H9 (cell line): ENCODE results near the gene OCIAD1. TPM values are rescaled to one million over a fixed set of nuclear protein-coding genes. Genes with fewer than 3 reads are reported as not detected.

Experiments used
- DNase-seq: peaks from one replicate; pipeline ENCODE4 v3.0.0-alpha.2; 2017
- H2AFZ ChIP-seq: one replicate; pipeline ENCODE4 v1.6.1; 2013; ENCODE audit warnings: mild to moderate bottlenecking, low read length, control low read depth, moderate library complexity
- H2AK5ac ChIP-seq: 2 replicates; pipeline ENCODE4 v1.6.1; 2013; ENCODE audit warnings: low read length, control low read depth, mixed read lengths; ENCODE audit not compliant: insufficient read length
- H2BK120ac ChIP-seq: one replicate; pipeline ENCODE4 v1.6.1; 2013; ENCODE audit warnings: low read depth, mild to moderate bottlenecking, low read length, control low read depth, inconsistent platforms; ENCODE audit not compliant: poor library complexity, severe bottlenecking
- H2BK12ac ChIP-seq: 2 replicates; pipeline ENCODE4 v1.6.1; 2013; ENCODE audit warnings: low read length, control low read depth, mixed read lengths, low read depth; ENCODE audit not compliant: insufficient read length
- H2BK15ac ChIP-seq: 2 replicates; pipeline ENCODE4 v1.6.1; 2013; ENCODE audit warnings: low read depth, low read length, control low read depth
- H2BK20ac ChIP-seq: one replicate; pipeline ENCODE4 v1.6.1; 2013; ENCODE audit warnings: low read depth, mild to moderate bottlenecking, low read length, control low read depth, inconsistent platforms; ENCODE audit not compliant: poor library complexity, severe bottlenecking
- H2BK5ac ChIP-seq: 2 replicates; pipeline ENCODE4 v1.6.1; 2013; ENCODE audit warnings: low read length, control low read depth, mixed read lengths; ENCODE audit not compliant: insufficient read length
- H3K14ac ChIP-seq: 2 replicates; pipeline ENCODE4 v1.6.1; 2013; ENCODE audit warnings: low read length, control low read depth; ENCODE audit not compliant: insufficient read depth
- H3K18ac ChIP-seq: 2 replicates; pipeline ENCODE4 v1.6.1; 2013; ENCODE audit warnings: low read depth, mild to moderate bottlenecking, mixed read lengths, low read length, control low read depth; ENCODE audit not compliant: insufficient read length
- H3K23ac ChIP-seq: 2 replicates; pipeline ENCODE4 v1.6.1; 2013; ENCODE audit warnings: low read length, control low read depth, mixed read lengths, low read depth; ENCODE audit not compliant: insufficient read length
- H3K23me2 ChIP-seq: 2 replicates; pipeline ENCODE4 v1.6.1; 2013; ENCODE audit warnings: low read depth, mild to moderate bottlenecking, mixed read lengths, low read length, control low read depth; ENCODE audit not compliant: insufficient read length, poor library complexity, severe bottlenecking
- H3K27ac ChIP-seq: 2 replicates; pipeline ENCODE4 v1.5.1; 2013; ENCODE audit warnings: low read length, control low read depth, mixed read lengths, low read depth; ENCODE audit not compliant: insufficient read length
- H3K27me3 ChIP-seq: 2 replicates; pipeline ENCODE4 v1.6.1; 2013; ENCODE audit warnings: low read length, control low read depth, inconsistent platforms; ENCODE audit not compliant: insufficient read depth
- H3K4ac ChIP-seq: 2 replicates; pipeline ENCODE4 v1.6.1; 2013; ENCODE audit warnings: low read depth, mild to moderate bottlenecking, control low read depth, inconsistent platforms, low read length, moderate library complexity
- H3K4me1 ChIP-seq: 2 replicates; pipeline ENCODE4 v1.6.1; 2013; ENCODE audit warnings: low read length, control low read depth, inconsistent platforms; ENCODE audit not compliant: insufficient read depth
- H3K4me2 ChIP-seq: 2 replicates; pipeline ENCODE4 v1.6.1; 2013; ENCODE audit warnings: low read length, control low read depth, mixed read lengths; ENCODE audit not compliant: insufficient read length, insufficient read depth
- H3K56ac ChIP-seq: 2 replicates; pipeline ENCODE4 v1.6.1; 2013; ENCODE audit warnings: low read depth, mild to moderate bottlenecking, mixed read lengths, low read length, control low read depth; ENCODE audit not compliant: insufficient read length
- H3K79me1 ChIP-seq: 2 replicates; pipeline ENCODE4 v1.6.1; 2013; ENCODE audit warnings: low read depth, mild to moderate bottlenecking, moderate library complexity, low read length, control low read depth, inconsistent platforms; ENCODE audit not compliant: insufficient read depth, poor library complexity, severe bottlenecking
- H3K79me2 ChIP-seq: 2 replicates; pipeline ENCODE4 v1.6.1; 2013; ENCODE audit warnings: low read length, control low read depth, inconsistent platforms; ENCODE audit not compliant: insufficient read depth
- H3K9ac ChIP-seq: 2 replicates; pipeline ENCODE4 v1.6.1; 2013; ENCODE audit warnings: low read length, control low read depth, mixed read lengths; ENCODE audit not compliant: insufficient read length; ENCODE audit errors: extremely low read depth
- H3K9me3 ChIP-seq: one replicate; pipeline ENCODE4 v1.6.1; 2013; ENCODE audit warnings: low read depth, low read length, inconsistent platforms; ENCODE audit not compliant: control insufficient read depth
- H3T11ph ChIP-seq: one replicate; pipeline ENCODE4 v1.6.1; 2013; ENCODE audit warnings: mild to moderate bottlenecking, low read length, control low read depth, inconsistent platforms
- H4K20me1 ChIP-seq: one replicate; pipeline ENCODE4 v1.6.1; 2013; ENCODE audit not compliant: control insufficient read depth, insufficient read length, insufficient read depth
- H4K5ac ChIP-seq: 2 replicates; pipeline ENCODE4 v1.6.1; 2013; ENCODE audit warnings: low read depth, mild to moderate bottlenecking, mixed read lengths, low read length, control low read depth; ENCODE audit not compliant: insufficient read length
- H4K8ac ChIP-seq: replicated peaks from 2 replicates; pipeline ENCODE4 v1.6.1; 2013; ENCODE audit warnings: low read length, control low read depth, mixed read lengths, low read depth; ENCODE audit not compliant: insufficient read length
- H4K91ac ChIP-seq: 2 replicates; pipeline ENCODE4 v1.6.1; 2013; ENCODE audit warnings: low read depth, mild to moderate bottlenecking, moderate library complexity, mixed read lengths, low read length, control low read depth; ENCODE audit not compliant: insufficient read length
- H3K27ac Mint-ChIP-seq, 3 experiments: 2 replicates in 2 of 3; 3 replicates in 1 of 3; pipeline ENCODE4 v1.8.0; 2020 to 2021; ENCODE audit warnings: mixed read lengths in 3 of 3, mild to moderate bottlenecking in 1 of 3, moderate library complexity in 1 of 3
- H3K27me3 Mint-ChIP-seq: 2 replicates; pipeline ENCODE4 v1.8.0; 2021; ENCODE audit warnings: low read depth, mild to moderate bottlenecking, moderate library complexity, mixed read lengths
- H3K36me3 Mint-ChIP-seq, 3 experiments: 2 replicates in 2 of 3; 3 replicates in 1 of 3; pipeline ENCODE4 v1.8.0; 2020 to 2021; ENCODE audit warnings: low read depth in 3 of 3, mixed read lengths in 3 of 3; ENCODE audit not compliant: insufficient read depth in 1 of 3
- H3K4me1 Mint-ChIP-seq, 2 experiments: 2 replicates each; pipeline ENCODE4 v1.8.0; 2020; ENCODE audit warnings: mixed read lengths in 2 of 2
- H3K4me3 Mint-ChIP-seq, 2 experiments: 2 replicates in 1 of 2; 3 replicates in 1 of 2; pipeline ENCODE4 v1.8.0; 2020 to 2021; ENCODE audit warnings: mild to moderate bottlenecking in 2 of 2, mixed read lengths in 2 of 2, moderate library complexity in 1 of 2
- H3K9me3 Mint-ChIP-seq, 2 experiments: 2 replicates in 1 of 2; 3 replicates in 1 of 2; pipeline ENCODE4 v1.8.0; 2020; ENCODE audit warnings: mild to moderate bottlenecking in 2 of 2, mixed read lengths in 2 of 2, moderate library complexity in 1 of 2
- WGBS: extraction: QIAGEN DNeasy Blood & Tissue Kit; methylation state at CpG from one replicate; pipeline ENCODE4 v1.1.7; 2013; ENCODE audit warnings: missing lambda C conversion rate, low lambda C conversion rate, mixed read lengths; ENCODE audit not compliant: insufficient read length; ENCODE audit errors: extremely low coverage; 5-methylcytosine and 5-hydroxymethylcytosine counted together
- total RNA-seq: library from RNA; stranded (reverse); gene quantifications from 2 replicates; pipeline ENCODE4 v1.2.1, GENCODE V29; 2021
- TF ChIP-seq, protein P1 (sequence below): fragments of 200-600 bp; sonication (generic); conservative IDR thresholded peaks from 3 replicates; pipeline ENCODE4 v1.8.0; 2021; ENCODE audit warnings: antibody characterized with exemption, mild to moderate bottlenecking

The OCIAD1 gene
- total RNA-seq, 1 experiment from 2014 or later, result 169 TPM

DNA sequence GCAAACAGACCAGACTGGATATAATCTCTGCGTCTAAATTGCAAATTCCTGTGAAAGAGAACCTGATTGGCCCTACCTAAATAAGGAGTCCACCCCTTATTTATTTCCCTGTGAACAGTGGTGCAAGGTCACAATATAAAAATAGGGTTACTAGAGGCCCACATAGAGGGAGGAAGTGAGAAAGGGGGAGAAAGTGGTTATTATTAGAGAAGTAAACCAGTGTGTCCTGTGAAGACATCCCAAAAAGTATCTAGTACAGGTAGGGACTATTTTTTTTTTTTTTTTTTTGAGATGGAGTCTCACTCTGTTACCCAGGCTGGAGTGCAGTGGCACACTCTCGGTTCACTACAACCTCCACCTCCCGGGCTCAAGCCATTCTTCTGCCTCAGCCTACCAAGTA is 35.8 kb upstream of the OCIAD1 start:
- no peak overlapping the region for H2AFZ ChIP-seq
- peaks cover 16 to 18% of the 10 kb centered on the region in 2 experiments for H3K4me1 Mint-ChIP-seq
- peaks cover 4% of the 10 kb centered on the region; the same call in 1 of the 2 replicates for H3K4me1 ChIP-seq
- no peak overlapping the region for H4K5ac ChIP-seq
- TF ChIP-seq, protein P1, sequence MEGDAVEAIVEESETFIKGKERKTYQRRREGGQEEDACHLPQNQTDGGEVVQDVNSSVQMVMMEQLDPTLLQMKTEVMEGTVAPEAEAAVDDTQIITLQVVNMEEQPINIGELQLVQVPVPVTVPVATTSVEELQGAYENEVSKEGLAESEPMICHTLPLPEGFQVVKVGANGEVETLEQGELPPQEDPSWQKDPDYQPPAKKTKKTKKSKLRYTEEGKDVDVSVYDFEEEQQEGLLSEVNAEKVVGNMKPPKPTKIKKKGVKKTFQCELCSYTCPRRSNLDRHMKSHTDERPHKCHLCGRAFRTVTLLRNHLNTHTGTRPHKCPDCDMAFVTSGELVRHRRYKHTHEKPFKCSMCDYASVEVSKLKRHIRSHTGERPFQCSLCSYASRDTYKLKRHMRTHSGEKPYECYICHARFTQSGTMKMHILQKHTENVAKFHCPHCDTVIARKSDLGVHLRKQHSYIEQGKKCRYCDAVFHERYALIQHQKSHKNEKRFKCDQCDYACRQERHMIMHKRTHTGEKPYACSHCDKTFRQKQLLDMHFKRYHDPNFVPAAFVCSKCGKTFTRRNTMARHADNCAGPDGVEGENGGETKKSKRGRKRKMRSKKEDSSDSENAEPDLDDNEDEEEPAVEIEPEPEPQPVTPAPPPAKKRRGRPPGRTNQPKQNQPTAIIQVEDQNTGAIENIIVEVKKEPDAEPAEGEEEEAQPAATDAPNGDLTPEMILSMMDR, result no peak
- H2BK20ac ChIP-seq, result no peak overlapping the region
- no peak for DNase-seq
- no peak overlapping the region for H2BK12ac ChIP-seq
- no peak overlapping the region for H3K27ac ChIP-seq
- H3K14ac ChIP-seq, result no peak overlapping the region
- H3K9ac ChIP-seq, result no peak overlapping the region
- no peaks in the 10 kb centered on the region for H3K27me3 Mint-ChIP-seq
- no peaks in the 10 kb centered on the region for H3K79me2 ChIP-seq
- H3K27ac Mint-ChIP-seq, result no peak overlapping the region
- no peak overlapping the region for H4K91ac ChIP-seq
- H3K36me3 Mint-ChIP-seq, result no peaks in the 10 kb centered on the region
- no peak overlapping the region for H2BK15ac ChIP-seq
- no peak overlapping the region for H3T11ph ChIP-seq
- no CpG with 5 or more reads among the region's 3 CpGs for WGBS
- no peak overlapping the region for H3K4ac ChIP-seq
- H3K23me2 ChIP-seq, result no peaks in the 10 kb centered on the region
- H4K20me1 ChIP-seq, result no peaks in the 10 kb centered on the region
- H3K23ac ChIP-seq, result no peak overlapping the region
- no peak overlapping the region for H3K18ac ChIP-seq
- H3K27me3 ChIP-seq, result no peaks in the 10 kb centered on the region
- no peak overlapping the region for H3K56ac ChIP-seq
- H2AK5ac ChIP-seq, result no peak overlapping the region
- H3K9me3 ChIP-seq, result no peaks in the 10 kb centered on the region
- no peaks in the 10 kb centered on the region for H3K9me3 Mint-ChIP-seq
- no peak overlapping the region for H2BK120ac ChIP-seq
- H4K8ac ChIP-seq, result no peak overlapping the region
- no peaks in the 10 kb centered on the region for H3K79me1 ChIP-seq
- no peak overlapping the region for H3K4me2 ChIP-seq
- no peak overlapping the region for H2BK5ac ChIP-seq
- no peak overlapping the region for H3K4me3 Mint-ChIP-seq
